Central memory CD4-positive, alpha-beta T cell (primary cell): ENCODE results near the gene RSRC1.
"Not testable (repeated sequence)": the region's sequence is repeated elsewhere in the genome, so short reads cannot be mapped to it uniquely, and the experiment has no call there.

Experiments used
- DNase-seq: peaks from one replicate; pipeline ENCODE4 v3.0.0; 2022

The RSRC1 gene

GRCh38 chr3:158101335-158102241 is 8.3 kb upstream of the RSRC1 start:
- DNase-seq: no peak

- DNase-seq: no peak
Measured at GRCh38 chr3:158102242-158103080, 7.4 kb upstream of the RSRC1 start.

- no peak for DNase-seq
Measured at GRCh38 chr3:158103081-158103886, 6.6 kb upstream of the RSRC1 start.

- no peak for DNase-seq
Measured at GRCh38 chr3:158103887-158104327, 6.0 kb upstream of the RSRC1 start.

GRCh38 chr3:158104431-158104921 is 5.4 kb upstream of the RSRC1 start:
- no peak for DNase-seq

- no peak for DNase-seq
Measured at GRCh38 chr3:158105119-158105709, 4.7 kb upstream of the RSRC1 start.

GRCh38 chr3:158105710-158106253 is 4.1 kb upstream of the RSRC1 start:
- DNase-seq: no peak

GRCh38 chr3:158106766-158107471 is 3.0 kb upstream of the RSRC1 start:
- DNase-seq: no peak

GRCh38 chr3:158107605-158108444 is 2.1 kb upstream of the RSRC1 start:
- DNase-seq: no peak

- no peak for DNase-seq
Measured at GRCh38 chr3:158108445-158108985, 1.4 kb upstream of the RSRC1 start.

- no peak for DNase-seq
Measured at GRCh38 chr3:158109295-158109803, 540 bp upstream of the RSRC1 start.

GRCh38 chr3:158110658-158111018 is 749 bp downstream of the RSRC1 start:
- no peak for DNase-seq

GRCh38 chr3:158111861-158112260 is 2.0 kb downstream of the RSRC1 start:
- DNase-seq: no peak

- DNase-seq: not testable (repeated sequence)
Measured at GRCh38 chr3:158113595-158113994, 3.7 kb downstream of the RSRC1 start.

GRCh38 chr3:158120330-158120729 is 10.4 kb downstream of the RSRC1 start:
- DNase-seq: no peak

- no peak for DNase-seq
Measured at GRCh38 chr3:158121295-158121694, 11.4 kb downstream of the RSRC1 start.

- DNase-seq: not testable (repeated sequence)
Measured at GRCh38 chr3:158122721-158123120, 12.8 kb downstream of the RSRC1 start.

GRCh38 chr3:158127250-158128219 is 17.6 kb downstream of the RSRC1 start:
- DNase-seq: peak; percentile 6

- DNase-seq: no peak
Measured at GRCh38 chr3:158128755-158129154, 18.9 kb downstream of the RSRC1 start.
